ENCODE results near the gene OR51A4. TPM values are rescaled to one million over a fixed set of nuclear protein-coding genes. Genes with fewer than 3 reads are reported as not detected.
A peak's percentile ranks its signal among the peaks of the same experiment; 100 is the strongest.

The OR51A4 gene
- total and polyA plus RNA-seq, 9 of the 15 experiments (the other 6 are each of a cell fraction or from before 2014, with no cell fraction given), result not detected

DNA sequence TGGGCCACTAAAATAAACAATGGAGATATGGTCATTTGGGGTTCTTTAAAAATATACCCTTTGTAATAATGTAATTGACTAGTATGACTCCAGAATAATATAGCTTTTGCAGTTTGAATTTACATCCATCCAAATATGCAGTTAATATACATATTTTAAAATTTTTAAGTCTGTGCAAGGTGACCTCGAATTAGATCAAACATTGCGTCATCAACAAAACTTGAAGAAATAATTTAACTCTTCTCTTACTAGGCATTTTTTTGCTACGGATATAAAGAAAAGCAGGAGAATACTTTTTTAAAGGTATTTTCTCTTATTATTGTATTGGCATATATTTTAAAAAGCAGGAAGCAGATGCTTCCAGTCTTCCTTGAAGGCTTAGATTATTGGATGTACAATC is 10.7 kb downstream of the OR51A4 start:
- no peak overlapping the region for H3K27ac ChIP-seq (ENCODE audit: extremely low read depth, low read depth, low read length)
- no peaks in the 10 kb centered on the region for H3K9me3 ChIP-seq (replicated peaks; ENCODE audit: control insufficient read depth, insufficient read depth, low read depth, low read length)
- no peaks in the 10 kb centered on the region for H3K36me3 ChIP-seq (ENCODE audit: control insufficient read depth, insufficient read depth, low read length)
- DNase-seq (ENCODE audit: extremely low read depth in 1 of 4, low spot score in 3 of 4), result no peak
- H3K79me2 ChIP-seq (ENCODE audit: control insufficient read depth, insufficient read depth, low read length), result no peaks in the 10 kb centered on the region
- ATAC-seq, result no peak
- POLR2A ChIA-PET, result no interaction called here
- H3K4me3 ChIP-seq, result no peak overlapping the region
- intact Hi-C loops (cut with micrococcal nuclease) (no loop called here), in situ Hi-C loops (cut with MboI) (no loop called here)
- TF ChIP-seq, protein P1, sequence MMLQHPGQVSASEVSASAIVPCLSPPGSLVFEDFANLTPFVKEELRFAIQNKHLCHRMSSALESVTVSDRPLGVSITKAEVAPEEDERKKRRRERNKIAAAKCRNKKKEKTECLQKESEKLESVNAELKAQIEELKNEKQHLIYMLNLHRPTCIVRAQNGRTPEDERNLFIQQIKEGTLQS (IDR thresholded peaks at IDR 0.05), result peak; percentile 52; the same call in 1 of the 2 replicates
- TF ChIP-seq, protein P1 (CRISPR knock-in tag; conservative IDR thresholded peaks at IDR 0.05), result no peak
- no peak for TF ChIP-seq SAP30 (IDR thresholded peaks at IDR 0.05; ENCODE audit: borderline replicate concordance, insufficient read depth, low read depth, low read length, poor library complexity, severe bottlenecking)
- TF ChIP-seq CEBPB (tag; IDR thresholded peaks at IDR 0.05), result peak; percentile 29; the same call in 1 of the 2 replicates
- TF ChIP-seq SNIP1 (IDR thresholded peaks at IDR 0.05; ENCODE audit: low read depth), result no peak
- TF ChIP-seq MYC (IDR thresholded peaks at IDR 0.05; ENCODE audit: low read depth, low read length), result no peak
- no peak for TF ChIP-seq MYC (CRISPR knock-in tag; IDR thresholded peaks at IDR 0.05; ENCODE audit: borderline replicate concordance, low read depth)
- no peak for TF ChIP-seq CEBPG (CRISPR knock-in tag; IDR thresholded peaks at IDR 0.05)
- TF ChIP-seq CEBPG (tag; conservative IDR thresholded peaks at IDR 0.05 in 1 of 2, IDR thresholded peaks at IDR 0.05 in 1 of 2), result peak; percentile 50 to 80; a peak in 3 of 4 replicates
- TF ChIP-seq TAF1 (IDR thresholded peaks at IDR 0.05; ENCODE audit: control insufficient read depth, extremely low read depth, insufficient read depth, low read length, severe bottlenecking), result no peak
- TF ChIP-seq, protein P2, sequence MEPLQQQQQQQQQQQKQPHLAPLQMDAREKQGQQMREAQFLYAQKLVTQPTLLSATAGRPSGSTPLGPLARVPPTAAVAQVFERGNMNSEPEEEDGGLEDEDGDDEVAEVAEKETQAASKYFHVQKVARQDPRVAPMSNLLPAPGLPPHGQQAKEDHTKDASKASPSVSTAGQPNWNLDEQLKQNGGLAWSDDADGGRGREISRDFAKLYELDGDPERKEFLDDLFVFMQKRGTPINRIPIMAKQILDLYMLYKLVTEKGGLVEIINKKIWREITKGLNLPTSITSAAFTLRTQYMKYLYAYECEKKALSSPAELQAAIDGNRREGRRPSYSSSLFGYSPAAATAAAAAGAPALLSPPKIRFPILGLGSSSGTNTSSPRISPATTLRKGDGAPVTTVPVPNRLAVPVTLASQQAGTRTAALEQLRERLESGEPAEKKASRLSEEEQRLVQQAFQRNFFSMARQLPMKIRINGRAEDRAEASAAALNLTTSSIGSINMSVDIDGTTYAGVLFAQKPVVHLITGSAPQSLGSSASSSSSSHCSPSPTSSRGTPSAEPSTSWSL (CRISPR knock-in tag; IDR thresholded peaks at IDR 0.05; ENCODE audit: borderline replicate concordance), result no peak
- TF ChIP-seq CBFB (CRISPR knock-in tag; IDR thresholded peaks at IDR 0.05), result no peak
- no peak for TF ChIP-seq KDM2B (CRISPR knock-in tag; IDR thresholded peaks at IDR 0.05)
- no peak for TF ChIP-seq RBM39 (optimal IDR thresholded peaks at IDR 0.05; ENCODE audit: low read depth, low read length)
- TF ChIP-seq JUNB (CRISPR knock-in tag; conservative IDR thresholded peaks at IDR 0.05), result no peak
- no peak for TF ChIP-seq NEUROD1 (IDR thresholded peaks at IDR 0.05; ENCODE audit: borderline replicate concordance, low read depth, low read length, partially characterized antibody)
- no peak for TF ChIP-seq ZNF740 (CRISPR knock-in tag; IDR thresholded peaks at IDR 0.05)
- no peak for TF ChIP-seq ZNF740 (tag; IDR thresholded peaks at IDR 0.05)
- no peaks in the 10 kb centered on the region for H3K9me1 ChIP-seq (ENCODE audit: control insufficient read depth, insufficient read depth, low read length)
- BruUV-seq (replicated peaks), result no TSS peak
- CTCF ChIA-PET (ENCODE audit: low intra/inter-chr PET ratio), result no interaction called here
- H2AFZ ChIP-seq (ENCODE audit: low read depth, low read length), result no peak overlapping the region
- WGBS (ENCODE audit: insufficient coverage, low coverage, missing lambda C conversion rate), result 3% methylated on average over 3 of the region's 3 CpGs
- no peak for FAIRE-seq
- no peaks in the 10 kb centered on the region for H3K27me3 ChIP-seq (ENCODE audit: control insufficient read depth in 2 of 2, insufficient read depth in 2 of 2, low read length in 2 of 2)
- H3K9ac ChIP-seq (ENCODE audit: insufficient read depth in 1 of 2, low read depth in 2 of 2, low read length in 2 of 2), result no peak overlapping the region
- no peaks in the 10 kb centered on the region for H3K4me1 ChIP-seq (replicated peaks in 1 of 2; ENCODE audit: control insufficient read depth in 2 of 2, insufficient read depth in 2 of 2, low read length in 2 of 2)
- no peak overlapping the region for H3K4me2 ChIP-seq (ENCODE audit: insufficient read depth, low read length)
- H4K20me1 ChIP-seq (replicated peaks; ENCODE audit: control insufficient read depth, insufficient read depth, low read length), result no peaks in the 10 kb centered on the region

Data from K562 (cell line).